Activated T-cell treated with anti-CD3 and anti-CD28 coated beads, Interleukin-2, amount 50 U/mL, for 4 hours (primary cell): ENCODE measurements around the gene PIN1. TPM values are rescaled to one million over a fixed set of nuclear protein-coding genes. Genes with fewer than 3 reads are reported as not detected.

Experiments used
- ATAC-seq, 2 donors: fragments of 200-7000 bp; cut with Tn5 transposase; one replicate each; pipeline ENCODE4 v1.10.0; 2021
- DNase-seq: peaks from one replicate; pipeline ENCODE4 v3.0.0-alpha.2; 2020
- H3K27me3 Mint-ChIP-seq: one replicate; pipeline ENCODE4 v1.8.0; 2021; ENCODE audit warnings: low read depth, mixed read lengths
- H3K36me3 Mint-ChIP-seq: one replicate; pipeline ENCODE4 v1.8.0; 2022; ENCODE audit warnings: mixed read lengths; ENCODE audit not compliant: insufficient read depth
- H3K4me1 Mint-ChIP-seq: one replicate; pipeline ENCODE4 v1.8.0; 2021; ENCODE audit warnings: low read depth, mixed read lengths
- H3K4me3 Mint-ChIP-seq: one replicate; pipeline ENCODE4 v1.8.0; 2021; ENCODE audit warnings: mild to moderate bottlenecking, moderate library complexity, mixed read lengths
- H3K9me3 Mint-ChIP-seq: one replicate; pipeline ENCODE4 v1.8.0; 2021; ENCODE audit warnings: mixed read lengths
- total RNA-seq, 3 donors: library from RNA; stranded (reverse); gene quantifications; one replicate each; pipeline ENCODE4 v1.2.1, GENCODE V29; 2021

Gene PIN1
- total RNA-seq, 3 donors from 2014 or later, result 95.8 to 99.4 (median 97.9) TPM

- Mint-ChIP-seq H3K9me3 (no peaks in the 10 kb centered on the region), H3K27me3 (no peaks in the 10 kb centered on the region)
- no peak for ATAC-seq
Observed at GRCh38 chr19:9878511-9879196, 43.5 kb downstream of the PIN1 start.

DNA sequence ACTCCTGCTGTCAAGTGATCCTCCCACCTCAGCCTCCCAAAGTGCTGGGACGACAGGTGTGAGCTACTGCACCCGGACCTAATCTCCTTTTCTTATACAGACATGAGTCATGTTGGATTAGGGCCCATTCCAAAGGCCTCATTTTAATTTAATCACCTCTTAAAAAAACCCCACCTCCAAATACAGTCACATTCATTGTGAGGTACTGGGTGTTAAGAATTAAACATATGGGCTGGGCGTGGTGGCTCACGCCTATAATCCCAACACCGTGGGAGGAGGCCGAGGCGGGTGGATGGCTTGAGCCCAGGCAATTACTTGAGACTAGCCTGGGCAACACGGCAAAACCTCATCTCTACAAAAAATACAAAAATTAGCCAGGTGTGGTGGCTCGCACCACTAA lies 46.6 kb downstream of the PIN1 start:
- ATAC-seq (no peak), DNase-seq (no peak)
- Mint-ChIP-seq H3K9me3 (no peaks in the 10 kb centered on the region), H3K4me1 (no peaks in the 10 kb centered on the region), H3K27me3 (peaks cover 2% of the 10 kb centered on the region), H3K4me3 (no peak overlapping the region), H3K36me3 (no peaks in the 10 kb centered on the region)

More at GRCh38 chr19:9878511-9879196, 43.5 kb downstream of the PIN1 start:
- no peak for DNase-seq
- H3K36me3 Mint-ChIP-seq, result no peaks in the 10 kb centered on the region
- no peaks in the 10 kb centered on the region for H3K4me1 Mint-ChIP-seq
- no peak overlapping the region for H3K4me3 Mint-ChIP-seq

- peaks cover 2% of the 10 kb centered on the region for H3K27me3 Mint-ChIP-seq
Observed at GRCh38 chr19:9883231-9883758, 48.2 kb downstream of the PIN1 start.

GRCh38 chr19:9883764-9884163 lies 48.6 kb downstream of the PIN1 start:
- ATAC-seq (no peak), DNase-seq (no peak)
- no peaks in the 10 kb centered on the region for H3K4me1 Mint-ChIP-seq
- H3K4me3 Mint-ChIP-seq, result no peak overlapping the region
- peaks cover 4% of the 10 kb centered on the region for H3K27me3 Mint-ChIP-seq
- no peaks in the 10 kb centered on the region for H3K36me3 Mint-ChIP-seq
- no peaks in the 10 kb centered on the region for H3K9me3 Mint-ChIP-seq

More at GRCh38 chr19:9883231-9883758, 48.2 kb downstream of the PIN1 start:
- no peak for DNase-seq
- no peak for ATAC-seq
- Mint-ChIP-seq H3K4me3 (no peak overlapping the region), H3K36me3 (no peaks in the 10 kb centered on the region), H3K9me3 (no peaks in the 10 kb centered on the region), H3K4me1 (no peaks in the 10 kb centered on the region)

GRCh38 chr19:9885077-9885552 lies 50.0 kb downstream of the PIN1 start:
- DNase-seq (no peak), ATAC-seq (no peak)
- Mint-ChIP-seq H3K9me3 (no peaks in the 10 kb centered on the region), H3K4me1 (no peaks in the 10 kb centered on the region), H3K4me3 (no peak overlapping the region), H3K27me3 (peaks cover 4% of the 10 kb centered on the region), H3K36me3 (no peaks in the 10 kb centered on the region)

- Mint-ChIP-seq H3K9me3 (no peaks in the 10 kb centered on the region), H3K36me3 (no peaks in the 10 kb centered on the region), H3K27me3 (peaks cover 4% of the 10 kb centered on the region), H3K4me1 (no peaks in the 10 kb centered on the region), H3K4me3 (no peak overlapping the region)
- no peak for DNase-seq
- ATAC-seq, result no peak
Observed at GRCh38 chr19:9891609-9892373, 56.7 kb downstream of the PIN1 start.

Other genes starting within 250 kb of the PIN1 start
- gene ZNF561, start 214.1 kb upstream of the PIN1 start, total RNA-seq, result 10 to 100 TPM; 19.1 to 32.1 (median 22.9) TPM
- gene ZNF562, start 160.2 kb upstream of the PIN1 start, total RNA-seq, result 10 to 100 TPM; 29.4 to 34.1 (median 33.5) TPM
- 1 to 10 TPM; 2.6 to 3.1 (median 2.7) TPM for gene ZNF846, start 66.6 kb upstream of the PIN1 start, total RNA-seq
- 10 to 100 TPM; 20.8 to 22.7 (median 22.3) TPM for gene FBXL12, start 16.2 kb upstream of the PIN1 start, total RNA-seq
- 100 to 1,000 TPM; 323 to 345 (median 343) TPM for gene UBL5, start 7.4 kb upstream of the PIN1 start, total RNA-seq
- under 1 TPM; 0.11 to 0.56 (median 0.24) TPM for gene OLFM2, start 101.2 kb downstream of the PIN1 start, total RNA-seq
- 1 to 10 TPM in 2 of 3 donors, under 1 TPM in 1; 0.46 to 2.8 (median 2.3) TPM for gene COL5A3, start 175.2 kb downstream of the PIN1 start, total RNA-seq
- gene RDH8, start 178.2 kb downstream of the PIN1 start, total RNA-seq, result not detected